Neural crest cell (in vitro differentiated cells): ENCODE data around the gene FBXO15. TPM values are rescaled to one million over a fixed set of nuclear protein-coding genes. Genes with fewer than 3 reads are reported as not detected.

Experiments
- DNase-seq: peaks from one replicate; pipeline ENCODE4 v3.0.0; 2021; ENCODE audit warnings: low read depth, mixed read lengths, low spot score
- H3K27ac Mint-ChIP-seq: one replicate; pipeline ENCODE4 v1.8.0; 2021; ENCODE audit warnings: mild to moderate bottlenecking, mixed read lengths; ENCODE audit not compliant: unreplicated experiment
- H3K27me3 Mint-ChIP-seq: 2 replicates; pipeline ENCODE4 v1.8.0; 2021; ENCODE audit warnings: low read depth, mild to moderate bottlenecking, mixed read lengths
- H3K36me3 Mint-ChIP-seq: 2 replicates; pipeline ENCODE4 v1.8.0; 2021; ENCODE audit warnings: low read depth, mild to moderate bottlenecking, mixed read lengths
- H3K4me1 Mint-ChIP-seq: 2 replicates; pipeline ENCODE4 v1.8.0; 2021; ENCODE audit warnings: mixed read lengths
- H3K4me3 Mint-ChIP-seq: one replicate; pipeline ENCODE4 v1.8.0; 2021; ENCODE audit warnings: mild to moderate bottlenecking, mixed read lengths
- H3K9me3 Mint-ChIP-seq: 2 replicates; pipeline ENCODE4 v1.8.0; 2021; ENCODE audit warnings: mixed read lengths
- CTCF ChIP-seq: fragments of 200-600 bp; sonication (generic); conservative IDR thresholded peaks from 2 replicates; pipeline ENCODE4 v1.5.0; 2021; ENCODE audit warnings: antibody characterized with exemption, mild to moderate bottlenecking
- total RNA-seq: library from RNA; stranded (reverse); gene quantifications from 2 replicates; pipeline ENCODE4 v1.2.1, GENCODE V29; 2021

Gene FBXO15
- total RNA-seq, 1 donor from 2014 or later = 1.7 TPM

GRCh38 chr18:74115046-74115445 is 32.6 kb downstream of the FBXO15 start:
- Mint-ChIP-seq H3K9me3 (peaks cover 2% of the 10 kb centered on the region), H3K4me1 (peaks cover 25% of the 10 kb centered on the region), H3K4me3 (no peak overlapping the region), H3K27ac (no peak overlapping the region), H3K36me3 (peaks cover 8% of the 10 kb centered on the region), H3K27me3 (no peaks in the 10 kb centered on the region)
- TF ChIP-seq CTCF = no peak
- no peak for DNase-seq

GRCh38 chr18:74114116-74114515 is 33.5 kb downstream of the FBXO15 start:
- Mint-ChIP-seq H3K36me3 (peaks cover 12% of the 10 kb centered on the region), H3K27me3 (no peaks in the 10 kb centered on the region), H3K4me3 (no peak overlapping the region), H3K27ac (no peak overlapping the region), H3K9me3 (peaks cover 4% of the 10 kb centered on the region), H3K4me1 (peaks cover 25% of the 10 kb centered on the region)
- TF ChIP-seq CTCF = no peak
- DNase-seq = no peak

DNA sequence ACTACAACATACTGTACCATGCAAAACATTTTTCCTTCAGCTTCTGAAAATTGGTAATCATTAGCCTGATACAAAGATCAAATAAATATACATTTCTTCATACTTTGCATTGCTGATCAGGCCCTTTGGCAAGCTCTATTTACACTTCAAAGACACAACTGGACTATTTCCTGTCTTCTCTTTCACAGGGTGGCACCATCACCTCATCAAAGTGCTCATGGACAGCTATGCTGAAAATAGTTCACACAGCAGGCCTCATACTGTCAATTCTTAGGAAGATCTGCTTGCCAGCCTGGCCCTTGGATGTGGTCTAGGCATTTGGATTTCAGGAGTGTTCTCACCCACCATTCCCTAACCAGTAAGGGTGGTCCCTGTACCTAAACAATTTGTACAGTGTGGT is 33.9 kb downstream of the FBXO15 start:
- Mint-ChIP-seq H3K9me3 (peaks cover 7% of the 10 kb centered on the region), H3K27me3 (no peaks in the 10 kb centered on the region), H3K4me1 (peaks cover 25% of the 10 kb centered on the region), H3K4me3 (no peak overlapping the region), H3K36me3 (peaks cover 16% of the 10 kb centered on the region), H3K27ac (no peak overlapping the region)
- TF ChIP-seq CTCF = no peak
- no peak for DNase-seq

- H3K27ac Mint-ChIP-seq = no peak overlapping the region
- peaks cover 19% of the 10 kb centered on the region for H3K36me3 Mint-ChIP-seq
- no peaks in the 10 kb centered on the region for H3K27me3 Mint-ChIP-seq
- DNase-seq = no peak
- peaks cover 16% of the 10 kb centered on the region for H3K4me1 Mint-ChIP-seq
- no peak for TF ChIP-seq CTCF
- no peak overlapping the region for H3K4me3 Mint-ChIP-seq
- H3K9me3 Mint-ChIP-seq = peaks cover 9% of the 10 kb centered on the region
These were observed 36.7 kb downstream of the FBXO15 start for GRCh38 chr18:74110976-74111375.

DNA sequence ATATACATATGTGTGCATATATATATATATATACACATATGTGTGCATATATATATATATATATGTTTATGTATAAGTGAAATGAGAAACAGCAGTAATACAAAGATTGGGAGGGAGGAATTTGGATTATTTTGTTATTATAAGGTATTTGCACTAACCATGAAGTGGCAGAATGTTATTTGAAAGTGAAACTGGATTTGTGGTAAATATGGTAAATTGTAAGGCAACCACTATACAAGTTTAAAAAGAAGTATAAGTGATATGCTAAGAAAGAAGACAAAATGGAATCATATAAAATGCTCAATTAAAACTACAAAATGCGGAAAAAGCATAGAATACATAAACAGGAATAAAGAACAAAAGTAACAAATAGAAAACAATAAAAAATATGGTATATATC is 37.5 kb downstream of the FBXO15 start:
- H3K4me3 Mint-ChIP-seq = no peak overlapping the region
- peaks cover 19% of the 10 kb centered on the region for H3K36me3 Mint-ChIP-seq
- no peak for DNase-seq
- no peaks in the 10 kb centered on the region for H3K27me3 Mint-ChIP-seq
- H3K27ac Mint-ChIP-seq = no peak overlapping the region
- peaks cover 9% of the 10 kb centered on the region for H3K9me3 Mint-ChIP-seq
- no peak for TF ChIP-seq CTCF
- peaks cover 16% of the 10 kb centered on the region for H3K4me1 Mint-ChIP-seq

DNA sequence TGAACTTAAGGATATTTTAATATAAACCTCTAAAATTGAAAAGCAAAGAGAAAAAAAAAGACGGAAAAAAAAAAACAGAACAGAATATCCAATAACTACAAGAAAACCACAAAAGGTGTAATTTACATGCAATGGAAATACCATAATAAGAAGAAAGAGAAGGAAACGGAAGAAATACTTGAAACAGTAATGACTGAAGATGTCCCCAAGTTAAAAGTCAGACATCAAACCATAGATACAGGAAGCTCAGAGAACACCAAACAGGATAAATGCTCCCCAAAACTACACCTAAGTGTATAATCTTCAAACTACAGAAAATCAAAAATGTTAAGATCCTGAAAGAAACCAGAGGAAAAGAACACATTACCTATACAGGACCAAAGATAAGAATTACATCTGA is 39.2 kb downstream of the FBXO15 start:
- no peak overlapping the region for H3K27ac Mint-ChIP-seq
- no peak for DNase-seq
- H3K27me3 Mint-ChIP-seq = no peaks in the 10 kb centered on the region
- H3K9me3 Mint-ChIP-seq = peaks cover 11% of the 10 kb centered on the region
- H3K4me3 Mint-ChIP-seq = no peak overlapping the region
- TF ChIP-seq CTCF = no peak
- peaks cover 17% of the 10 kb centered on the region for H3K36me3 Mint-ChIP-seq
- H3K4me1 Mint-ChIP-seq = no peaks in the 10 kb centered on the region
